ENCODE data around the gene ZNF516.

Gene ZNF516

GRCh38 chr18:76468345-76469304 is 26.4 kb downstream of the ZNF516 start:
- DNase-seq, result no peak

- DNase-seq, result peak; percentile 10
Measured at GRCh38 chr18:76467371-76468190, 27.5 kb downstream of the ZNF516 start.

- DNase-seq, result no peak
Measured at GRCh38 chr18:76466410-76466991, 28.5 kb downstream of the ZNF516 start.

GRCh38 chr18:76465630-76466409 is 29.2 kb downstream of the ZNF516 start:
- no peak for DNase-seq

- DNase-seq, result no peak
Measured at GRCh38 chr18:76464281-76465259, 30.5 kb downstream of the ZNF516 start.

GRCh38 chr18:76463872-76464271 is 31.2 kb downstream of the ZNF516 start:
- DNase-seq, result no peak

- no peak for DNase-seq
Measured at GRCh38 chr18:76463358-76463757, 31.7 kb downstream of the ZNF516 start.

GRCh38 chr18:76462326-76462694 is 32.7 kb downstream of the ZNF516 start:
- no peak for DNase-seq

GRCh38 chr18:76461692-76462325 is 33.2 kb downstream of the ZNF516 start:
- no peak for DNase-seq

GRCh38 chr18:76461148-76461547 is 33.9 kb downstream of the ZNF516 start:
- no peak for DNase-seq

GRCh38 chr18:76460482-76460881 is 34.6 kb downstream of the ZNF516 start:
- DNase-seq, result no peak

GRCh38 chr18:76459687-76460350 is 35.2 kb downstream of the ZNF516 start:
- no peak for DNase-seq

- no peak for DNase-seq
Measured at GRCh38 chr18:76459312-76459686, 35.7 kb downstream of the ZNF516 start.

GRCh38 chr18:76458522-76459311 is 36.3 kb downstream of the ZNF516 start:
- DNase-seq, result no peak

- no peak for DNase-seq
Measured at GRCh38 chr18:76457957-76458356, 37.1 kb downstream of the ZNF516 start.

- no peak for DNase-seq
Measured at GRCh38 chr18:76457475-76457874, 37.6 kb downstream of the ZNF516 start.

- no peak for DNase-seq
Measured at GRCh38 chr18:76456823-76457222, 38.2 kb downstream of the ZNF516 start.

GRCh38 chr18:76456018-76456750 is 38.9 kb downstream of the ZNF516 start:
- no peak for DNase-seq

All from CD4-positive, alpha-beta T cell treated with Interleukin-6 for 4 hours (primary cell).